Spleen (tissue), 11 donors: Measurements from ENCODE around the gene BCL2L11. TPM values are rescaled to one million over a fixed set of nuclear protein-coding genes. Genes with fewer than 3 reads are reported as not detected.

Experiments
- DNase-seq: peaks from one replicate; pipeline ENCODE4 v3.0.0-alpha.2; 2020
- H3K27ac ChIP-seq, 8 donors: fragments of 200-600 bp; sonication (generic) in 7 of 8; 1 replicate in 4 of 8; 2 replicates in 4 of 8; pipeline versions ENCODE4 v1.5.0 to v1.8.0; 2016 to 2021; ENCODE audit warnings: inconsistent platforms in 4 of 8, mild to moderate bottlenecking in 4 of 8, moderate library complexity in 1 of 8
- H3K27me3 ChIP-seq, 7 donors: fragments of 200-600 bp; sonication (generic) in 6 of 7; replicated peaks in 1 of 7; 1 replicate in 4 of 7; 2 replicates in 3 of 7; pipeline versions ENCODE4 v1.5.0 to v1.8.0; 2016 to 2021; ENCODE audit warnings: inconsistent platforms in 3 of 7, mild to moderate bottlenecking in 1 of 7
- H3K36me3 ChIP-seq, 6 donors: fragments of 200-600 bp; sonication (generic) in 5 of 6; 1 replicate in 4 of 6; 2 replicates in 2 of 6; pipeline versions ENCODE4 v1.5.0 to v1.8.0; 2016 to 2021; ENCODE audit warnings: inconsistent platforms in 2 of 6
- H3K4me1 ChIP-seq, 6 donors: fragments of 200-600 bp; sonication (generic) in 5 of 6; 1 replicate in 3 of 6; 2 replicates in 3 of 6; pipeline versions ENCODE4 v1.5.0 to v1.8.0; 2016 to 2021; ENCODE audit warnings: inconsistent platforms in 3 of 6
- H3K4me3 ChIP-seq, 8 donors: fragments of 200-600 bp; sonication (generic) in 7 of 8; 1 replicate in 4 of 8; 2 replicates in 4 of 8; pipeline versions ENCODE4 v1.5.0 to v1.8.0; 2016 to 2021; ENCODE audit warnings: inconsistent platforms in 4 of 8, mild to moderate bottlenecking in 4 of 8, moderate library complexity in 2 of 8
- H3K9me3 ChIP-seq, 8 donors: fragments of 200-600 bp; sonication (generic) in 7 of 8; 1 replicate in 4 of 8; 2 replicates in 4 of 8; pipeline versions ENCODE4 v1.5.0 to v1.8.0; 2016 to 2021; ENCODE audit warnings: inconsistent platforms in 4 of 8
- CTCF ChIP-seq, 11 experiments: fragments of 200-600 bp in 7 of 11; fragments of 450-650 bp in 4 of 11; sonication (generic) in 4 of 11; IDR thresholded peaks in 8 of 11; conservative IDR thresholded peaks in 3 of 11; 1 replicate in 7 of 11; 2 replicates in 4 of 11; pipeline versions ENCODE4 v1.4.0 to v1.8.0; 2016 to 2021; ENCODE audit warnings: antibody characterized with exemption in 11 of 11, inconsistent platforms in 4 of 11, mild to moderate bottlenecking in 1 of 11
- POLR2A ChIP-seq, 3 donors: fragments of 450-650 bp; IDR thresholded peaks; one replicate each; pipeline ENCODE4 v1.5.1; 2017; ENCODE audit warnings: antibody characterized with exemption in 3 of 3, mild to moderate bottlenecking in 1 of 3
- POLR2AphosphoS5 ChIP-seq, 3 donors: sonication (generic); formaldehyde crosslinking; IDR thresholded peaks; one replicate each; pipeline ENCODE4 v1.5.1; 2017; ENCODE audit warnings: antibody characterized with exemption in 3 of 3
- WGBS, 5 donors: extraction: QIAGEN DNeasy Blood & Tissue Kit in 3 of 5; methylation state at CpG; one replicate each; pipeline versions ENCODE4 v1.1.5 to v1.1.7; 2013 to 2018; 5-methylcytosine and 5-hydroxymethylcytosine counted together
- intact Hi-C: fragments of 100-400 bp; cut with DNase I; formaldehyde crosslinking; loops from one replicate; pipeline ENCODE4 v1.15.0; 2023; ENCODE audit warnings: low total_unique reads
- polyA plus RNA-seq, 3 donors: library from polyadenylated mRNA; stranded (reverse); fragments of 200-250 nt; gene quantifications; one replicate each; pipeline ENCODE4 v1.2.1, GENCODE V29; 2013
- total RNA-seq, 7 donors: library from RNA; depleted of rRNA in 3 of 7; stranded (reverse); fragments of >200 nt in 3 of 7; fragmentation: NEBNext Ultra II Directional in 4 of 7; extraction: Animal tissue kit (Norgen Biotek cat#: 25700) in 4 of 7; gene quantifications; one replicate each; pipeline versions ENCODE4 v1.1.0 to v1.2.1, GENCODE V29; 2016 to 2021
- donor health status: healthy with polysubstance abuse.
- donor health status: DM: no; HTN: no; CAD: no; lungs with moderate emphysema.
- donor health status: DM: no; HTN: no; CAD: no.
- donor health status: Bipolar disorder and iron deficiency.
- donor health status: healthy.
- donor health status: DM: no; HTN: no; CAD: no.
- donor health status: DM: yes; HTN: yes; CAD: no.

Gene BCL2L11
- total and polyA plus RNA-seq, 10 donors, result 4.6 to 95.2 (median 38.4) TPM

GRCh38 chr2:111159641-111160040 is 38.9 kb downstream of the BCL2L11 start:
- WGBS, 5 donors, result 88 to 97% (median 96%) methylated on average over 5 of the region's 5 CpGs
- H3K4me1 ChIP-seq, result peaks cover 0 to 83% (median 24%) of the 10 kb centered on the region in 6 donors
- no peak overlapping the region for H3K4me3 ChIP-seq
- H3K9me3 ChIP-seq, result no peaks in the 10 kb centered on the region
- H3K36me3 ChIP-seq, result peaks cover 0 to 66% (median 1%) of the 10 kb centered on the region in 6 donors
- no peak overlapping the region for H3K27ac ChIP-seq
- no peak for DNase-seq
- intact Hi-C loops, result no loop called here
- H3K27me3 ChIP-seq, result no peaks in the 10 kb centered on the region
- no peak for TF ChIP-seq POLR2A (IDR thresholded peaks at IDR 0.05)
- TF ChIP-seq CTCF (IDR thresholded peaks at IDR 0.05 in 8 of 11, conservative IDR thresholded peaks at IDR 0.05 in 3 of 11), result no peak
- no peak for TF ChIP-seq POLR2AphosphoS5 (IDR thresholded peaks at IDR 0.05)

DNA sequence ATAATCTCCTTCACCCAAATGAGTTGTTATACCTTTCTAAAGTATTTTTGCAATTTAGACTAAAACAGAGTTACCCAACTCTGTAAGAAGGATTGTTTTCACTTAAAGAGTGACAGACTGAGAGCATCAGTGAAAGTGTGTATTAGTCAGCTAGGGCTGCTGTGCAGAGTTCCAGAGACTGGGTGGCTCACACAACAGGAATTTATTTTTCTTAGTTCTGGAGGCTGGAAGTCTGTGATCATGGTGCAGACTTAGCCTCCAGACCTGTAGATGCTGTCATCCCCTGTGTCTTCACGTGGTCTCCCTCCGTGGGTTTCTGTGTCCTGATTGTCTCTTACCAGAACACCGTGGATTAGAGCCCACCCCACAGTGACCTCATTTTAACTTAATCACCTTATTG is 40.0 kb downstream of the BCL2L11 start:
- Histone ChIP-seq H3K9me3 (no peaks in the 10 kb centered on the region), H3K36me3 (peaks cover 0 to 66% (median 11%) of the 10 kb centered on the region in 6 donors), H3K27me3 (no peaks in the 10 kb centered on the region), H3K4me1 (peaks cover 0 to 79% (median 24%) of the 10 kb centered on the region in 6 donors), H3K27ac (no peak overlapping the region), H3K4me3 (no peak overlapping the region)
- WGBS, 5 donors, result 67 to 95% (median 92%) methylated on average over 3 of the region's 3 CpGs
- no peak for TF ChIP-seq POLR2A (IDR thresholded peaks at IDR 0.05)
- intact Hi-C loops, result no loop called here
- DNase-seq, result no peak

GRCh38 chr2:111161971-111162370 is 41.3 kb downstream of the BCL2L11 start:
- intact Hi-C loops, result no loop called here
- DNase-seq, result no peak
- H3K9me3 ChIP-seq, result no peaks in the 10 kb centered on the region
- H3K36me3 ChIP-seq, result peaks cover 0 to 75% (median 18%) of the 10 kb centered on the region in 6 donors
- H3K4me1 ChIP-seq, result peaks cover 0 to 67% (median 21%) of the 10 kb centered on the region in 6 donors
- no peaks in the 10 kb centered on the region for H3K27me3 ChIP-seq
- no peak for TF ChIP-seq CTCF (IDR thresholded peaks at IDR 0.05 in 8 of 11, conservative IDR thresholded peaks at IDR 0.05 in 3 of 11)
- peak in 1 of 3 donors; percentile 25 for TF ChIP-seq POLR2AphosphoS5 (IDR thresholded peaks at IDR 0.05)
- no peak for TF ChIP-seq POLR2A (IDR thresholded peaks at IDR 0.05)
- no peak overlapping the region for H3K27ac ChIP-seq
- no peak overlapping the region for H3K4me3 ChIP-seq
- WGBS, 5 donors, result 58 to 79% (median 65%) methylated on average over 9 to 12 of the region's 12 CpGs

GRCh38 chr2:111162718-111163331 is 42.1 kb downstream of the BCL2L11 start:
- Histone ChIP-seq H3K36me3 (peaks cover 0 to 84% (median 18%) of the 10 kb centered on the region in 6 donors), H3K27ac (no peak overlapping the region), H3K4me1 (peaks cover 0 to 64% (median 16%) of the 10 kb centered on the region in 6 donors), H3K27me3 (no peaks in the 10 kb centered on the region), H3K9me3 (no peaks in the 10 kb centered on the region), H3K4me3 (no peak overlapping the region)
- 19 to 41% (median 33%) methylated on average over 12 of the region's 12 CpGs for WGBS, 5 donors
- TF ChIP-seq POLR2A (IDR thresholded peaks at IDR 0.05), result no peak
- TF ChIP-seq POLR2AphosphoS5 (IDR thresholded peaks at IDR 0.05), result no peak
- no peak for TF ChIP-seq CTCF (IDR thresholded peaks at IDR 0.05 in 8 of 11, conservative IDR thresholded peaks at IDR 0.05 in 3 of 11)
- no peak for DNase-seq
- intact Hi-C loops, result no loop called here
